ENCODE measurements around the gene TTC7B.

GRCh38 chr14:90568405-90568804 is 247.8 kb downstream of the TTC7B start:
- TF ChIP-seq CTCF (IDR thresholded peaks at IDR 0.05) = no peak
- no peak for TF ChIP-seq EZH2 (IDR thresholded peaks at IDR 0.05; ENCODE audit: borderline replicate concordance, insufficient read depth, low read depth, low read length, poor library complexity, severe bottlenecking)
